OCI-LY7 (cell line): Measurements from ENCODE around the gene CRYBG1. TPM values are rescaled to one million over a fixed set of nuclear protein-coding genes. Genes with fewer than 3 reads are reported as not detected.

Experiments used
- BruUV-seq: library from RNA; stranded (reverse); fragments of 400-500 nt; replicated peaks from 2 replicates; lab custom pipeline; 2021; lab: Mats Ljungman, UMichigan
- CTCF ChIA-PET: fragments of 300-600 bp; sonication (Branson Sonifier 250); formaldehyde crosslinking; loops from one replicate; lab custom pipeline; 2022; ENCODE audit warnings: antibody characterized with exemption; ENCODE audit not compliant: unreplicated experiment; lab: Charles Lee
- POLR2A ChIA-PET: fragments of 300-600 bp; sonication (Branson Sonifier 250); formaldehyde crosslinking; loops from one replicate; lab custom pipeline; 2022; ENCODE audit warnings: antibody characterized with exemption; lab: Charles Lee
- DNase-seq: peaks from one replicate; pipeline ENCODE4 v3.0.0-alpha.2; 2015; ENCODE audit warnings: low spot score
- H2AFZ ChIP-seq: fragments of 200-600 bp; sonication (generic), shearing (Covaris generic); 2 replicates; pipeline ENCODE4 v1.6.1; 2014; ENCODE audit warnings: mild to moderate bottlenecking, antibody characterized with exemption, low read length, moderate library complexity
- H3K27ac ChIP-seq: fragments of 200-600 bp; sonication (generic); 2 replicates; pipeline ENCODE4 v1.5.1; 2014; ENCODE audit warnings: mixed run types, low read depth, mild to moderate bottlenecking, moderate library complexity, low read length, inconsistent platforms; ENCODE audit not compliant: poor library complexity, severe bottlenecking
- H3K36me3 ChIP-seq: fragments of 200-600 bp; sonication (generic); 2 replicates; pipeline ENCODE4 v1.6.1; 2014; ENCODE audit warnings: mild to moderate bottlenecking, antibody characterized with exemption, low read length, moderate library complexity, mixed read lengths; ENCODE audit not compliant: insufficient read depth
- H3K4me1 ChIP-seq: fragments of 200-600 bp; sonication (generic); 2 replicates; pipeline ENCODE4 v1.5.1; 2014; ENCODE audit warnings: mild to moderate bottlenecking, low read length; ENCODE audit not compliant: insufficient read depth, poor library complexity, severe bottlenecking
- H3K4me2 ChIP-seq: fragments of 200-600 bp; sonication (generic); 2 replicates; pipeline ENCODE4 v1.6.1; 2014; ENCODE audit warnings: mild to moderate bottlenecking, low read length
- H3K4me3 ChIP-seq: fragments of 200-600 bp; sonication (generic); 2 replicates; pipeline ENCODE4 v1.5.1; 2014; ENCODE audit warnings: mild to moderate bottlenecking, low read depth, low read length; ENCODE audit not compliant: poor library complexity, severe bottlenecking
- H3K79me2 ChIP-seq: fragments of 200-600 bp; sonication (generic); 2 replicates; pipeline ENCODE4 v1.6.1; 2016; ENCODE audit warnings: low read depth, mild to moderate bottlenecking, low read length, moderate library complexity, mixed read lengths; ENCODE audit not compliant: insufficient read depth
- H3K9me2 ChIP-seq: fragments of 200-600 bp; sonication (generic); 2 replicates; pipeline ENCODE4 v1.6.1; 2016; ENCODE audit warnings: mild to moderate bottlenecking, low read length, mixed read lengths; ENCODE audit not compliant: insufficient read depth
- H3K9me3 ChIP-seq: fragments of 200-600 bp; sonication (generic); 2 replicates; pipeline ENCODE4 v1.6.1; 2014; ENCODE audit warnings: mild to moderate bottlenecking, mixed run types, low read length, mixed read lengths
- H4K20me1 ChIP-seq: fragments of 200-600 bp; sonication (generic); 2 replicates; pipeline ENCODE4 v1.6.1; 2014; ENCODE audit warnings: mild to moderate bottlenecking, antibody characterized with exemption, low read length, moderate library complexity, mixed read lengths; ENCODE audit not compliant: insufficient read depth
- CTCF ChIP-seq: fragments of 200-600 bp; sonication (generic); conservative IDR thresholded peaks from 2 replicates; pipeline ENCODE4 v1.5.1; 2014; ENCODE audit warnings: mild to moderate bottlenecking, antibody characterized with exemption, low read length, moderate library complexity, mixed read lengths
- EZH2phosphoT487 ChIP-seq: fragments of 200-600 bp; sonication (generic); IDR thresholded peaks from 2 replicates; pipeline ENCODE4 v1.6.1; 2018; ENCODE audit warnings: low read depth, borderline replicate concordance, mild to moderate bottlenecking, mixed run types, antibody characterized with exemption, low read length, moderate library complexity, mixed read lengths
- intact Hi-C: fragments of 100-400 bp; cut with micrococcal nuclease; formaldehyde crosslinking; loops from one replicate; pipeline ENCODE4 v1.10.0; 2022; ENCODE audit not compliant: unreplicated experiment
- total RNA-seq, 2 experiments: library from RNA; depleted of rRNA in 1 of 2; stranded (reverse); fragments of >200 nt in 1 of 2; shearing (Covaris generic) in 1 of 2; gene quantifications; 2 replicates each; pipeline ENCODE4 v1.2.3, GENCODE V29; 2014 to 2022

Gene CRYBG1
- total RNA-seq, 2 experiments from 2014 or later: 41.7 to 66.2 TPM

- peaks cover 97% of the 10 kb centered on the region for H3K36me3 ChIP-seq
- H3K79me2 ChIP-seq: no peaks in the 10 kb centered on the region
- BruUV-seq: no TSS peak
- CTCF ChIA-PET: no interaction called here
- no peak overlapping the region for H3K4me2 ChIP-seq
- H4K20me1 ChIP-seq: 0 out of 2 replicates have a peak, but pooled peaks cover 2% of the 10 kb centered on the region
- no peak overlapping the region for H2AFZ ChIP-seq
- no peak overlapping the region for H3K27ac ChIP-seq
- no peak overlapping the region for H3K4me3 ChIP-seq
- no peak for DNase-seq
- H3K9me3 ChIP-seq: no peaks in the 10 kb centered on the region
- intact Hi-C loops: no loop called here
- H3K4me1 ChIP-seq: no peaks in the 10 kb centered on the region
- H3K9me2 ChIP-seq: no peaks in the 10 kb centered on the region
- TF ChIP-seq EZH2phosphoT487: no peak
- no peak for TF ChIP-seq CTCF
- POLR2A ChIA-PET: interaction anchor here (1.1 to 1.3 kb wide), 2 partner anchors 18 to 34 kb away, joined by 3 read pairs; no protein-coding TSS in a partner anchor
These were observed 174.5 kb downstream of the CRYBG1 start for GRCh38 chr6:106535012-106535411.

GRCh38 chr6:106536357-106536756 lies 175.8 kb downstream of the CRYBG1 start:
- no TSS peak for BruUV-seq
- TF ChIP-seq EZH2phosphoT487 (no peak), CTCF (no peak)
- Histone ChIP-seq H3K4me1 (no peaks in the 10 kb centered on the region), H2AFZ (no peak overlapping the region), H3K79me2 (no peaks in the 10 kb centered on the region), H4K20me1 (no peaks in the 10 kb centered on the region), H3K27ac (no peak overlapping the region), H3K9me3 (no peaks in the 10 kb centered on the region), H3K4me3 (no peak overlapping the region), H3K9me2 (no peaks in the 10 kb centered on the region), H3K36me3 (peaks cover 94% of the 10 kb centered on the region), H3K4me2 (no peak overlapping the region)
- CTCF ChIA-PET: interaction anchor here (0.5 kb wide), 1 partner anchor 26 kb away, joined by 3 read pairs; no protein-coding TSS in a partner anchor
- intact Hi-C loops: no loop called here
- POLR2A ChIA-PET: interaction anchor here (0.7 to 1.8 kb wide), 2 partner anchors 9 to 10 kb away, joined by 3 to 6 read pairs; no protein-coding TSS in a partner anchor
- DNase-seq: no peak

GRCh38 chr6:106536851-106537250 lies 176.3 kb downstream of the CRYBG1 start:
- no peaks in the 10 kb centered on the region for H3K4me1 ChIP-seq
- H4K20me1 ChIP-seq: no peaks in the 10 kb centered on the region
- no peaks in the 10 kb centered on the region for H3K9me3 ChIP-seq
- no peak overlapping the region for H3K4me3 ChIP-seq
- no peak overlapping the region for H3K4me2 ChIP-seq
- ChIA-PET POLR2A (interaction anchor here (0.7 to 1.8 kb wide), 4 partner anchors 8 to 96 kb away, joined by 3 to 6 read pairs (median 3); no protein-coding TSS in a partner anchor), CTCF (no interaction called here)
- no TSS peak for BruUV-seq
- TF ChIP-seq CTCF (no peak), EZH2phosphoT487 (no peak)
- no peaks in the 10 kb centered on the region for H3K79me2 ChIP-seq
- no peak overlapping the region for H2AFZ ChIP-seq
- intact Hi-C loops: no loop called here
- no peak overlapping the region for H3K27ac ChIP-seq
- no peak for DNase-seq
- H3K36me3 ChIP-seq: peaks cover 93% of the 10 kb centered on the region
- H3K9me2 ChIP-seq: no peaks in the 10 kb centered on the region
